Measurements from ENCODE around the gene ADCK2. TPM values are rescaled to one million over a fixed set of nuclear protein-coding genes. Genes with fewer than 3 reads are reported as not detected.

ADCK2 gene
- total RNA-seq, 1 donor from 2014 or later: 40.9 TPM

- no peaks in the 10 kb centered on the region for H3K27me3 ChIP-seq (ENCODE audit: control insufficient read depth, insufficient read depth, low read length)
- no peak for TF ChIP-seq CTCF (IDR thresholded peaks at IDR 0.05; ENCODE audit: insufficient read depth, low read length, poor library complexity, severe bottlenecking)
- no peaks in the 10 kb centered on the region for H3K36me3 ChIP-seq (ENCODE audit: control insufficient read depth, insufficient read depth, low read length)
- H3K4me3 ChIP-seq (ENCODE audit: low read depth, low read length): no peak overlapping the region
- no peak for DNase-seq (ENCODE audit: low read depth)
Measured at GRCh38 chr7:140670343-140670935, 2.3 kb upstream of the ADCK2 start.

GRCh38 chr7:140671966-140672365, 779 bp upstream of the ADCK2 start:
- no peak overlapping the region for H3K4me3 ChIP-seq (ENCODE audit: low read depth, low read length)
- H3K36me3 ChIP-seq (ENCODE audit: control insufficient read depth, insufficient read depth, low read length): no peaks in the 10 kb centered on the region
- no peak for TF ChIP-seq CTCF (IDR thresholded peaks at IDR 0.05; ENCODE audit: insufficient read depth, low read length, poor library complexity, severe bottlenecking)
- no peaks in the 10 kb centered on the region for H3K27me3 ChIP-seq (ENCODE audit: control insufficient read depth, insufficient read depth, low read length)
- no peak for DNase-seq (ENCODE audit: low read depth)

- DNase-seq (ENCODE audit: low read depth): no peak
- no peak for TF ChIP-seq CTCF (IDR thresholded peaks at IDR 0.05; ENCODE audit: insufficient read depth, low read length, poor library complexity, severe bottlenecking)
- Histone ChIP-seq H3K36me3 (ENCODE audit: control insufficient read depth, insufficient read depth, low read length) (peaks cover 1% of the 10 kb centered on the region), H3K4me3 (ENCODE audit: low read depth, low read length) (peak overlapping the region; percentile 47), H3K27me3 (ENCODE audit: control insufficient read depth, insufficient read depth, low read length) (no peaks in the 10 kb centered on the region)
Measured at GRCh38 chr7:140673063-140673773, 473 bp downstream of the ADCK2 start.

GRCh38 chr7:140673774-140674155, 1.0 kb downstream of the ADCK2 start:
- no peaks in the 10 kb centered on the region for H3K27me3 ChIP-seq (ENCODE audit: control insufficient read depth, insufficient read depth, low read length)
- peaks cover 1% of the 10 kb centered on the region for H3K36me3 ChIP-seq (ENCODE audit: control insufficient read depth, insufficient read depth, low read length)
- no peak for TF ChIP-seq CTCF (IDR thresholded peaks at IDR 0.05; ENCODE audit: insufficient read depth, low read length, poor library complexity, severe bottlenecking)
- peak overlapping the region; percentile 47 for H3K4me3 ChIP-seq (ENCODE audit: low read depth, low read length)
- DNase-seq (ENCODE audit: low read depth): no peak

GRCh38 chr7:140674356-140674800, 1.6 kb downstream of the ADCK2 start:
- no peak overlapping the region for H3K4me3 ChIP-seq (ENCODE audit: low read depth, low read length)
- DNase-seq (ENCODE audit: low read depth): no peak
- H3K27me3 ChIP-seq (ENCODE audit: control insufficient read depth, insufficient read depth, low read length): no peaks in the 10 kb centered on the region
- H3K36me3 ChIP-seq (ENCODE audit: control insufficient read depth, insufficient read depth, low read length): peaks cover 1% of the 10 kb centered on the region
- TF ChIP-seq CTCF (IDR thresholded peaks at IDR 0.05; ENCODE audit: insufficient read depth, low read length, poor library complexity, severe bottlenecking): no peak

All from kidney epithelial cell (primary cell).